Aorta (tissue), 5 donors: Measurements from ENCODE around the gene TALDO1. TPM values are rescaled to one million over a fixed set of nuclear protein-coding genes. Genes with fewer than 3 reads are reported as not detected.
A peak's percentile ranks its signal among the peaks of the same experiment; 100 is the strongest.

Source experiments
- ATAC-seq: fragments of 200-7000 bp; cut with Tn5 transposase; one replicate; pipeline ENCODE4 v1.9.1; 2022; ENCODE audit warnings: moderate library complexity; ENCODE audit not compliant: low FRiP score
- DNase-seq, 2 donors: peaks; one replicate each; pipeline ENCODE4 v3.0.0-alpha.2; 2020
- H3K27ac ChIP-seq, 2 donors: one replicate each; pipeline ENCODE4 v1.5.1; 2013; ENCODE audit warnings: low read length in 2 of 2, mild to moderate bottlenecking in 2 of 2, moderate library complexity in 2 of 2, control low read depth in 1 of 2, inconsistent platforms in 1 of 2, low read depth in 1 of 2
- H3K27me3 ChIP-seq, 2 donors: one replicate each; pipeline ENCODE4 v1.6.1; 2013; ENCODE audit warnings: control low read depth in 1 of 2, low read length in 1 of 2, mild to moderate bottlenecking in 1 of 2, moderate library complexity in 1 of 2; ENCODE audit not compliant: insufficient read depth in 2 of 2, control insufficient read depth in 1 of 2
- H3K36me3 ChIP-seq, 2 donors: one replicate each; pipeline ENCODE4 v1.6.1; 2013; ENCODE audit warnings: control low read depth in 1 of 2, low read length in 1 of 2, mild to moderate bottlenecking in 1 of 2; ENCODE audit not compliant: insufficient read depth in 2 of 2, control insufficient read depth in 1 of 2
- H3K4me1 ChIP-seq, 2 donors: one replicate each; pipeline ENCODE4 v1.6.1; 2013; ENCODE audit warnings: low read length in 2 of 2, control low read depth in 1 of 2, mild to moderate bottlenecking in 1 of 2, moderate library complexity in 1 of 2; ENCODE audit not compliant: insufficient read depth in 2 of 2, control insufficient read depth in 1 of 2
- H3K4me3 ChIP-seq, 2 donors: one replicate each; pipeline ENCODE4 v1.5.1; 2013; ENCODE audit warnings: low read length in 2 of 2, control low read depth in 1 of 2, mild to moderate bottlenecking in 1 of 2
- H3K9me3 ChIP-seq: one replicate; pipeline ENCODE4 v1.6.1; 2013; ENCODE audit warnings: mild to moderate bottlenecking, low read length; ENCODE audit not compliant: control insufficient read depth
- WGBS, 2 donors: extraction: QIAGEN DNeasy Blood & Tissue Kit; methylation state at CpG; one replicate each; pipeline ENCODE4 v1.1.7; 2013; 5-methylcytosine and 5-hydroxymethylcytosine counted together
- intact Hi-C, 2 donors: fragments of 100-400 bp; cut with DNase I; formaldehyde crosslinking; loops; one replicate each; pipeline versions ENCODE4 v1.14.2 to v1.15.0; 2022
- polyA plus RNA-seq, 2 donors: library from polyadenylated mRNA; stranded (reverse); fragments of 200-250 nt; gene quantifications; one replicate each; pipeline ENCODE4 v1.2.3, GENCODE V29; 2013
- total RNA-seq, 2 donors: library from RNA; stranded (reverse); fragmentation: NEBNext Ultra II Directional; extraction: Animal tissue kit (Norgen Biotek cat#: 25700); gene quantifications; one replicate each; pipeline ENCODE4 v1.2.1, GENCODE V29; 2021
- donor health status: healthy with polysubstance abuse.
- donor health status: Bipolar disorder and iron deficiency.
- donor health status: DM: no; HTN: no; CAD: no.
- donor health status: DM: no; HTN: no; CAD: no.
- donor health status: DM: yes; HTN: yes; CAD: no.

TALDO1 gene
- total and polyA plus RNA-seq, 4 donors = 113 to 187 (median 126) TPM

DNA sequence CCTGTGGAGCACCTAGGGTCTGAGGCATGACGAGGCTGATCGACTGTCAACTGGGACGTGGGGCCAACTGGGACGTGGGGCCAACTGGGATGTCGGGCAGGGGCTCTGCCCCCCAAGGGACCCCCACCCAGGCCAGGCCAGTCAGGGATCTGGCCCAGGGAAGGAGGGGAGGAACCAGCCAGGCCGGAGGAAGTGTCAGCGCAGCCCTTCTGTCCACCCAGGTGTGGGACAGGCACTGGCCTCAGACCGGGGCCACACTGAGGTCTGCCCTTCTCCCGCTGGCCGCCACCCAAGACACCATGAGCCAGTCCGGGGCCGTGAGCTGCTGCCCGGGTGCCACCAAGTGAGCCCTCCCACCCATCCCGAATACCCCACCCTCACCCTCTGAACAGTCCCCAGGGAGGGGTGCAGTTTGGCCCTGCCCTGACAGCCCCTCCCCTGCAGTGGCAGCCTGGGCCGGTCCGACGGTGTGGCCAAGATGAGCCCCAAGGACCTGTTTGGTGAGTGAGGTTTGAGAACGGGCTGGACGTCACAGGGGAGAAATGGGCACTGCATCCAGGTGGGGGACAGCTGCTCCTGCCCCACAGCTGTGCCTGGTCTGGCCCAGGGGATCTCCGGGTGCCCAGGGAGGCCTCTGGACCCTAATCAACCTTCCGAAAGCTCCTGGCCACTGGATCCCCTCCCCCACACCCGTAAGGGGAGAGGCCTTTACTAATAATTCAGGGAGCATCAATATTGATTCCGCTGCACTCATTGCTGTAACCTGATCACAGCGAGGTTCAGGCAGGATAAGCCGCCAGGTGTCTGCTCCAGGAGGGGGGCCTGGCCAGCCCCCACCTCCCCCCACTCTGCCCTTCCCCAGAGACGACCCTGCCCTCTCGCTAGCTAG lies 37.9 kb upstream of the TALDO1 start:
- Histone ChIP-seq H3K4me1 (no peaks in the 10 kb centered on the region), H3K4me3 (no peak overlapping the region), H3K27me3 (no peaks in the 10 kb centered on the region), H3K9me3 (no peaks in the 10 kb centered on the region), H3K36me3 (no peaks in the 10 kb centered on the region), H3K27ac (no peak overlapping the region)
- intact Hi-C loops = no loop called here
- no peak for ATAC-seq
- WGBS, 2 donors = 74 to 75% methylated on average over 25 to 27 of the region's 27 CpGs
- no peak for DNase-seq

DNA sequence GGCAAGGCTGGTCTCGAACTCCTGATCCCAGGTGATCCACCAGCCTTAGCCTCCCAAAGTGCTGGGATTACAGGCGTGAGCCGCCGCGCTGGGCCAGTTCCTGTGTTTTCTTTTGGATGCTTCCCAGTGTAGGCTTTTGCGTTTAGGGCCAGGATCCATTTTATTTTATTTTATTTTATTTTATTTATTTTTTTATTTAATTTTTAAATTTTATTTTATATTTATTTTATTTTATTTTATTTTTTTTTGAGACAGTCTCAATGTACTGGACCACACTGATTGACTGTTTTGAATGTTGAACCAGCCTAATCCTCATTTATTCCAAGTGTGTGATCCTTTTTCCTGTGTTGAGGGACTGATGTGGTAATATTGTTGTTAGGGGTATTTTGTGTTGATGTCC lies 32.8 kb upstream of the TALDO1 start:
- DNase-seq = no peak
- Histone ChIP-seq H3K4me3 (no peak overlapping the region), H3K9me3 (no peaks in the 10 kb centered on the region), H3K36me3 (no peaks in the 10 kb centered on the region), H3K27ac (no peak overlapping the region), H3K4me1 (no peaks in the 10 kb centered on the region), H3K27me3 (no peaks in the 10 kb centered on the region)
- no peak for ATAC-seq
- 97 to 98% methylated on average over 6 of the region's 6 CpGs for WGBS, 2 donors
- intact Hi-C loops = no loop called here

DNA sequence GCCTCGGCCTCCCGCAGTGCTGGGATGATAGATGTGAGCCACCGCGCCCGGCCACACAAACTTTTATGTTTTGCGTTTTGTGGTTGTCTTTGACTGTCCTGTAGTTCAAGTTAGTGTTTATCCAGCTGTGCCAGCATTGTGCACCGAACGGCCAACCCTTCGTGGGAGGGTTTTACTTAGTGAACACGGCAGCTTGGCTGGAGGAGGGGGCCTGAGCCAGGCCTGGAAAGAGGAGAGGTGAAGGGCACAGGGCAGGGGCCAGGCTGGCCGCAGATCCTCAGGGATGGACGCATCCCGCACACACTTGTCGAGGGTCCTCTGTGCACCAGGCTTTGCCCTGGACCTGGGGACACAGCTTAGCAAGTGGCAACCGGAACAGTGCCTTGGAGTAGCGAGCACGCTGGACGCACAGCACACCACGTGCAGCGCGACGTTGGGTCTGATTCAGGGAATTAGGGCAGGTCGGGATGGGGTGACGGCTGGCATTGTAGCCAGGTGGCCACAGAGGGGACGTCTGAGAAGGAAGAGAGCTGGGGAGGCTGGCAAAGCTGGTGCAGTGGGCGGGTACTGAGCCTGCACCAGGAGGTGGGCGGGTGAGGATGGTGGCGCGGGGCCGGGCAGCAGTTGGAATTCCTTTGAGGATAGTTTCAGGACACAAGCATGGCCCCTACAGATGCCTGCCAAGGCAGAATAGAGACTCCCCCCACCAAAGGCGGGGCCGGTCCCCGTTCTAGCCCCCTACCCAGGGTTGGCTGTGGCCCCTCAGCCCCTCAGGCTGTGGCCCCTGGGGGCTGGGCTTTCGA lies 27.8 kb upstream of the TALDO1 start:
- Histone ChIP-seq H3K36me3 (no peaks in the 10 kb centered on the region), H3K27me3 (no peaks in the 10 kb centered on the region), H3K4me1 (no peaks in the 10 kb centered on the region), H3K4me3 (no peak overlapping the region), H3K9me3 (no peaks in the 10 kb centered on the region), H3K27ac (no peak overlapping the region)
- DNase-seq (no peak), ATAC-seq (no peak)
- intact Hi-C loops = no loop called here
- WGBS, 2 donors = 70 to 77% methylated on average over 33 to 34 of the region's 34 CpGs

GRCh38 chr11:720017-720641 lies 27.1 kb upstream of the TALDO1 start:
- DNase-seq (no peak), ATAC-seq (peak; percentile 12)
- no peaks in the 10 kb centered on the region for H3K27me3 ChIP-seq
- H3K36me3 ChIP-seq = no peaks in the 10 kb centered on the region
- no peaks in the 10 kb centered on the region for H3K4me1 ChIP-seq
- intact Hi-C loops = no loop called here
- no peak overlapping the region for H3K4me3 ChIP-seq
- no peak overlapping the region for H3K27ac ChIP-seq
- 64 to 67% methylated on average over 34 to 35 of the region's 35 CpGs for WGBS, 2 donors
- no peaks in the 10 kb centered on the region for H3K9me3 ChIP-seq

GRCh38 chr11:720642-721246 lies 26.5 kb upstream of the TALDO1 start:
- Histone ChIP-seq H3K4me1 (no peaks in the 10 kb centered on the region), H3K4me3 (no peak overlapping the region), H3K36me3 (no peaks in the 10 kb centered on the region), H3K27me3 (no peaks in the 10 kb centered on the region), H3K27ac (no peak overlapping the region), H3K9me3 (no peaks in the 10 kb centered on the region)
- peak; percentile 48 to 87 for DNase-seq
- no peak for ATAC-seq
- whole genome bisulfite sequencing, 2 donors = 5 to 12% methylated on average over 43 to 53 of the region's 53 CpGs
- intact Hi-C loops = no loop called here

DNA sequence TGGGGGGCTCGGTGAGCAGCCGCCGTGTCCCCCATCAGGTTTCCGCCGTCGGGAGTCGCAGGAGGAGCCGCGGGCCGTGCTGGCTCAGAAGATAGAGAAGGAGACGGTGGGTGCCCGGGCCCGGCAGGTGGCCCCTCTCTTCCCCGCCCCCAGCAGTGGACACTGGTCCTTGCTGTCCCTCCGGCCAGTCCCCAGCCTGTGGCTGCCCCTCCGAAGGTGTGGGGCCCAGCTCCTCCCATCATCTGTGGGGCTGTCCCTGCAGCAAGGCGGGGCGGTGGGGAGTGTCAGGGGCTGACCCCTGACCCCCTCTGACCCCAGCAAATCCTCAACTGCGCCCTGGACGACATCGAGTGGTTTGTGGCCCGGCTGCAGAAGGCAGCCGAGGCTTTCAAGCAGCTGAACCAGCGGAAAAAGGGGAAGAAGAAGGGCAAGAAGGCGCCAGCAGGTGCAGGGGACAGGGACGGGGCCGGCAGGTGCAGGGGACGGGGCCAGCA lies 26.0 kb upstream of the TALDO1 start:
- no peak overlapping the region for H3K4me3 ChIP-seq
- 25 to 37% methylated on average over 24 to 28 of the region's 28 CpGs for WGBS, 2 donors

DNA sequence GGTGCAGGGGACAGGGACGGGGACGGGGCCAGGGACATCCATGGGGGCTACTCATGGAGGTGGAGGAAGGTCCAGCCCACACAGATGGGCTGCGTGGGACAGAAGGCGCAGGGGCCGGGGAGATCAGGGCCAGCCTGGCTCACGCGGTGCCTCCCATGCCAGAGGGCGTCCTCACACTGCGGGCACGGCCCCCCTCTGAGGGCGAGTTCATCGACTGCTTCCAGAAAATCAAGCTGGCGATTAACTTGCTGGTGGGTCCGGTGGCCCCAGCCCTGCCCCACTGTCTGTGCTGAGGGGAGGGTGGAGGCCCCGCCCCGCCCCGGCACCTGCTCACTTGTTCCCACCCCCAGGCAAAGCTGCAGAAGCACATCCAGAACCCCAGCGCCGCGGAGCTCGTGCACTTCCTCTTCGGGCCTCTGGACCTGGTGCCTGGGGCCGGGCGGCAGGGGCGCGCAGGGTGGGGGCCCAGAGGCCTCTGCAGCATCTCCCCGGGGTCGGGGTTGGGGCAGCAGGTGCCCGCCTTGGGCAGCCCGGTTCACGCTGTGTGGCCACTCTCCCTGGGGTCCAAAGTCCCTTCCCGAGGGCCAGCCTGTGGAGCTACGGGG lies 25.4 kb upstream of the TALDO1 start:
- Histone ChIP-seq H3K9me3 (no peaks in the 10 kb centered on the region), H3K27ac (no peak overlapping the region), H3K4me3 (no peak overlapping the region), H3K36me3 (no peaks in the 10 kb centered on the region), H3K27me3 (no peaks in the 10 kb centered on the region), H3K4me1 (no peaks in the 10 kb centered on the region)
- 45 to 47% methylated on average over 33 of the region's 33 CpGs for WGBS, 2 donors
- peak; percentile 66 to 83 for DNase-seq
- intact Hi-C loops = no loop called here
- peak; percentile 24 for ATAC-seq

More for the DNA sequence above, 26.0 kb upstream of the TALDO1 start:
- Histone ChIP-seq H3K27ac (no peak overlapping the region), H3K27me3 (no peaks in the 10 kb centered on the region), H3K9me3 (no peaks in the 10 kb centered on the region), H3K36me3 (no peaks in the 10 kb centered on the region), H3K4me1 (no peaks in the 10 kb centered on the region)
- intact Hi-C loops = no loop called here
- ATAC-seq (no peak), DNase-seq (peak in 1 of 2 donors; percentile 50)

GRCh38 chr11:722346-722811 lies 24.9 kb upstream of the TALDO1 start:
- ATAC-seq (no peak), DNase-seq (no peak)
- WGBS, 2 donors = 62 to 69% methylated on average over 15 to 20 of the region's 20 CpGs
- Histone ChIP-seq H3K27ac (no peak overlapping the region), H3K4me3 (no peak overlapping the region), H3K9me3 (no peaks in the 10 kb centered on the region), H3K36me3 (no peaks in the 10 kb centered on the region), H3K27me3 (no peaks in the 10 kb centered on the region), H3K4me1 (no peaks in the 10 kb centered on the region)
- intact Hi-C loops = no loop called here
